Skeletal muscle tissue (tissue), 4 donors: ENCODE results near the gene BCAS3. TPM values are rescaled to one million over a fixed set of nuclear protein-coding genes. Genes with fewer than 3 reads are reported as not detected.

Source experiments
- H3K27ac ChIP-seq: one replicate; pipeline ENCODE4 v1.7.0; 2013; ENCODE audit warnings: mild to moderate bottlenecking, low read depth, low read length, inconsistent platforms
- H3K27me3 ChIP-seq, 3 donors: one replicate each; pipeline ENCODE4 v1.7.0; 2013; ENCODE audit warnings: low read length in 3 of 3; ENCODE audit not compliant: control insufficient read depth in 3 of 3, insufficient read depth in 3 of 3
- H3K36me3 ChIP-seq, 3 donors: one replicate each; pipeline ENCODE4 v1.7.0; 2013; ENCODE audit warnings: low read length in 3 of 3; ENCODE audit not compliant: control insufficient read depth in 3 of 3, insufficient read depth in 3 of 3
- H3K4me1 ChIP-seq, 3 donors: one replicate each; pipeline ENCODE4 v1.7.0; 2013; ENCODE audit warnings: low read length in 3 of 3, mild to moderate bottlenecking in 3 of 3; ENCODE audit not compliant: control insufficient read depth in 3 of 3, insufficient read depth in 3 of 3
- H3K4me3 ChIP-seq, 3 donors: one replicate each; pipeline ENCODE4 v1.7.0; 2013; ENCODE audit warnings: low read length in 3 of 3
- H3K9ac ChIP-seq, 3 donors: one replicate each; pipeline ENCODE4 v1.7.0; 2013; ENCODE audit warnings: low read length in 3 of 3, mild to moderate bottlenecking in 3 of 3, moderate library complexity in 2 of 3, low read depth in 1 of 3
- H3K9me3 ChIP-seq, 3 donors: one replicate each; pipeline ENCODE4 v1.7.0; 2013; ENCODE audit warnings: low read length in 3 of 3; ENCODE audit not compliant: control insufficient read depth in 3 of 3
- total RNA-seq: library from RNA; depleted of rRNA; stranded (reverse); fragments of >200 nt; gene quantifications from one replicate; pipeline ENCODE4 v1.2.3, GENCODE V29; 2014
- donor health status: Osteomylitis.

Gene BCAS3
- total RNA-seq, 1 donor from 2014 or later = 25.1 TPM

DNA sequence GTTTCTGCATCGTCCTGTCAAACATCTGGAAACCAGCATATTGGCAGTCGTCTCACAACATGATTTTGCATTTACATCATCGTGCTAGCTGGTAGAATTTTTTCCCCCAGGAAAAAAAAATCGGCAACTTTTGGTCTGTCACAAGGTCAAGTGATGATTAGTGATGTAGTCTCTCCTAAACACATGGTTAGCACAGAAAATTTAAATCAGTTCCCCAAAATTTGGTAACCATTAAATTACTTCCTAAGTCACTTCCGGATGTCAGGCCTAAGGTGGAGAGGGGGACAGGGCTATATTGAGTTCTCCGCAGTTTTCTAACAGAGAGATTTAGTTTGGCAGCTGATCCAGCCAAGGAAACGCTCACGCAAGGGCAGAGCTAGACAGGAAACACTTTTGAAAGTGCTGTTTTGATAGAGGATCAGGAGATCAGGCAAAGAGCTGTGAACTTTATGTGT, 451.0 kb downstream of the BCAS3 start:
- no peaks in the 10 kb centered on the region for H3K27me3 ChIP-seq
- H3K9ac ChIP-seq = no peak overlapping the region
- H3K4me3 ChIP-seq = no peak overlapping the region
- no peaks in the 10 kb centered on the region for H3K36me3 ChIP-seq
- peak overlapping the region; percentile 32 for H3K27ac ChIP-seq
- H3K4me1 ChIP-seq = peaks cover 0 to 4% (median 0%) of the 10 kb centered on the region in 3 donors
- H3K9me3 ChIP-seq = no peaks in the 10 kb centered on the region

DNA sequence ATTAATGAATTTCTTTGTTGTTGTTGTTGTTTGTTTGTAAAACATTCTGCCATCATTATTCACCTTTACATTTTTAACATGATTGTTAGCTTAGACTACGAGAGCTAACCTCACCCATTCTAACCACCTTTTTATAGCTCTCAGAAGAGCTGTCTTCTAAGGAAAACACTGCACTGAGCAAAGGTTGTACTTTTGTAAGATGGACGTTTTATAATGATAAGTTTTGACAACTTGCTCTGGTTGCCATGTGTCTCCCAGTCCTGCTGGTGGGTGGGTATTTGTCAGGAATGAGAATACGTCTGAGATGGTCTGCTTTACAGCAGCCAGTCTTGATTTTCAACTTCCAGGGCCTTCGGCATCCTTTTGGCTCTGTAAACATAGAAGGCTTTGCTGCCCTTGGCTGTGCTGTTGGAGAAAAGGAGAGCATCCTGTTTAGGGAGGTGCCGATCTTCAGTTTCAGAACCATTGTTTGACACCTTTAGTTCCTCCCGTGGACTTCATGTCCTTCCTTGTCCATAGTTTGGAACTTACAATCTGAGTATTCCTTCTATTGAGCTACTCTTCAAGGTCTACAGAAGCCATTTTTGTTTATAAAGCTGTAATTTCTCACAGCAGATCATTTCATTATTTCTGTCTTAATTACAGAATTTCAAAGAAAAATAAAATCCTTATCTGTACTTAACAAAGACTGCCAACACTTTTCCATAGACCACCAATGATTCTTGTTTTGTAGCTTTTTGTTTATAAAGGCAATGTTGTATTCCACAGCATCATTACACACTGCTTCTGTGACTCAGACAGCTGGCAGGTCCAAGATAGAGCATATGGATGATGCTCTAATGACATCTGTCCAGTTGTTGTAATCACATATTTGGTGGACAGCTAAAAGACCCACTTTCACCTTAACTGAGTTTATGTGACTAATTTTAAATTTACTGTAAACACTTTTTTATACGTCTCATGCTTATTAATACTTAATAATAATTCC, 451.9 kb downstream of the BCAS3 start:
- Histone ChIP-seq H3K27me3 (no peaks in the 10 kb centered on the region), H3K9ac (no peak overlapping the region), H3K36me3 (no peaks in the 10 kb centered on the region), H3K4me3 (no peak overlapping the region), H3K4me1 (peaks cover 0 to 4% (median 0%) of the 10 kb centered on the region in 3 donors), H3K27ac (peak overlapping the region; percentile 32), H3K9me3 (no peaks in the 10 kb centered on the region)

DNA sequence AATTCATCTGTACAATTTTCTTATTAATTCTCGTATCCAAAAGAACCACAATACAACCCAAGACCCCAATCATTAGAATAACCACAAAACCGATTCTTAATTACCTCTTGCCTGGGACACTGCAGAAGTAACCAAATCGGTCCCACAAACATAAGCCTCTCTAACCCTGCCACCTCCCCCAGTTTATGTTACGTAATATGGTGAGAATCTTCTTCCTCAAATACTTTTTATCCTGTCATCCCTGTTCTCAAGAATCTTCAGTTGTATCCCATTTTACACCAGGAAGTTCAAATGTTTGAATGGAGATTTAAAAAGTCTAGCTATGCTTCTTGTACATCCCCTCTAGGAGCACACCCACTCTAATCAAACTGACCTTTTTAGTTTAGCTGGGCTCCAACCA, 452.7 kb downstream of the BCAS3 start:
- Histone ChIP-seq H3K4me3 (no peak overlapping the region), H3K27ac (no peak overlapping the region), H3K9me3 (no peaks in the 10 kb centered on the region), H3K9ac (no peak overlapping the region), H3K27me3 (no peaks in the 10 kb centered on the region), H3K4me1 (peaks cover 0 to 4% (median 0%) of the 10 kb centered on the region in 3 donors), H3K36me3 (no peaks in the 10 kb centered on the region)

DNA sequence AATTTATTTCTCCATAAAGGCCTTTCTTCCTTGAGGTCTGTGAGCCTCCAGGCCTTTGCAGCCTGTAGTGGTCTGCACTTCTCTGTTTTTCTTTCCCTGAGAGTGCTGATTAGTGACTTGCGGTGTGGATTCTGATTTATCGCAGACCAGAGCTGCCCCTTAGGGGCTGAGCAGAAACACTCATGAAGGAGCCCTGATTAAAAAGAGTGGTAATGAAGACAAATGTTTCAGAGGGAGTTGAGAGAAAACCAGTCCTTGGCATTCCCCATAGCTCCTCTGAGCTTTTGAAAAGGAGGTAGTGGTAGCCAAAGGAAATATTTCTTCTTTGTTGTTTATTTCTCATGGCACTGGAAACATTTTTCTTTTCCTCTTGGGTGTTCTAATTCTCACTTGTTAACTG, 453.9 kb downstream of the BCAS3 start:
- no peak overlapping the region for H3K9ac ChIP-seq
- peaks cover 0 to 4% (median 0%) of the 10 kb centered on the region in 3 donors for H3K4me1 ChIP-seq
- no peaks in the 10 kb centered on the region for H3K9me3 ChIP-seq
- no peaks in the 10 kb centered on the region for H3K27me3 ChIP-seq
- no peak overlapping the region for H3K4me3 ChIP-seq
- no peak overlapping the region for H3K27ac ChIP-seq
- H3K36me3 ChIP-seq = no peaks in the 10 kb centered on the region

DNA sequence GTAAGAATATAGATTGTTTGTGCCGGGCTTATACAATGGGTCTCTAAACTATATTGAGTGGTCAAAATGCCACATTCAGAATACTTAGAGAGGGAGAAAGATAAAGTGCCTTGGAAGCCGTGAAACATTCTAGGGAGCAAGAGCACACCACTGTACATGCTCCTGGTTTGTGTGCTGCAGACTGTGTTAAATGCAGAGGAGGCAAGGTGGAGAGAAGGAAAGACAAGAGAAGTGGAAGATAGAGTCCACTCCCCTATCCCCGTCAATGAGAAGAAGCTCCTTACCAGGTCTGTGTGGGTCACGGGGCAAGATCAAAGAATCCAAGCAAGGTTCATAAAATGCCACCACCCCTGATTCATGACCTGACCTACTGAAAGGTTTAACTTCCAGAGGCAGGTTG, 454.9 kb downstream of the BCAS3 start:
- H3K36me3 ChIP-seq = no peaks in the 10 kb centered on the region
- H3K27ac ChIP-seq = no peak overlapping the region
- peaks cover 0 to 4% (median 0%) of the 10 kb centered on the region in 3 donors for H3K4me1 ChIP-seq
- H3K9ac ChIP-seq = no peak overlapping the region
- no peak overlapping the region for H3K4me3 ChIP-seq
- no peaks in the 10 kb centered on the region for H3K27me3 ChIP-seq
- no peaks in the 10 kb centered on the region for H3K9me3 ChIP-seq

DNA sequence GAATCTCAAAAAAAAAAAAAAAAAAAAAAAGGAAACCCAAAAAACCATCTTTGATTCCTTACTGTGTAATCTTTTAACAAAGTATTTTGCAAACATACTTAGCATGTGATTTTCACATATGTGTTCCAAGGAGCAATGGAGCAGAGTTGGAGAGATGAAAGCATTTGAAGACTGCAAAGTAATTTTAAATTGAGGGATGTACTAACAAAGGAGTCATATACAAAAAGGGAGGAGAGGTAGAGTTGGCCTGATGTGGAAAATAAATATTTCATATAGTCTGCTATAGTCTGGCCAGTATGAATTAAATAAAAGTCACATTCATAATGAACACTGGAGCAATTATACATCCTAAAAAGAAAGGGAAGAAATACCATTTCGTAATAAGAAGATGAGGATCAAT, 456.2 kb downstream of the BCAS3 start:
- no peaks in the 10 kb centered on the region for H3K4me1 ChIP-seq
- H3K9ac ChIP-seq = no peak overlapping the region
- no peak overlapping the region for H3K4me3 ChIP-seq
- no peaks in the 10 kb centered on the region for H3K36me3 ChIP-seq
- no peaks in the 10 kb centered on the region for H3K9me3 ChIP-seq
- no peak overlapping the region for H3K27ac ChIP-seq
- H3K27me3 ChIP-seq = no peaks in the 10 kb centered on the region

DNA sequence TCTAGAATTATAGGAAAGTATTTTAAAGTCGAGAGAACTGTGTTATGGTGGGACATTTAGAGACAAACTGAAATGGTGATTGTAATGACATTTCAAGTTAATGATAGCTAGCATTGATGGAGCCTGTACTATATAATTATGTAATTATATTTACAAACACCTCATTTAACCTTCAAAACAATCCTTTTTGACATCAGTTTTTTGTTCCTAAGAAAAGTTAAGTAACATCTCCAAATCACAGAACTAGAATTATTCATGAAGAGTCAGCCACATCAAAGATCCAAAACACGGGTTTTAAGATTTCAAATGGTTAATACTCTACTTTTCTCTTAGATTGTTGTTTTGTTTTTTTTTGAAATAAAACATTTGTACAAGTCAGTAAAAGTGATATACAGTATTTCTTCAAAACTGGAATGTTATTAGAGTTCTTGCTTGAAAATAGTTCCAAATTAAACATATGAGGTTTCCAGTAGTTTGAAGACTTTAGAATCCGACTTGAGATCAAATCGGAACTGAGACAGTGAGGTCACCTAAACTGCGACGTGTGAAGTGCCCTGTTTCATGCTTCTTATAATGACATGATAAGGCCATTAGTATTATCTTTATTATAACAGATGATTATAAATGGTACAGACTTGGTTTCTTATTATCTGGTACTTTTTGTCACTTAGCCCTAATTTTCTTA, 457.0 kb downstream of the BCAS3 start:
- H3K9me3 ChIP-seq = no peaks in the 10 kb centered on the region
- no peak overlapping the region for H3K4me3 ChIP-seq
- H3K36me3 ChIP-seq = no peaks in the 10 kb centered on the region
- H3K27ac ChIP-seq = no peak overlapping the region
- no peak overlapping the region for H3K9ac ChIP-seq
- H3K27me3 ChIP-seq = no peaks in the 10 kb centered on the region
- H3K4me1 ChIP-seq = no peaks in the 10 kb centered on the region

DNA sequence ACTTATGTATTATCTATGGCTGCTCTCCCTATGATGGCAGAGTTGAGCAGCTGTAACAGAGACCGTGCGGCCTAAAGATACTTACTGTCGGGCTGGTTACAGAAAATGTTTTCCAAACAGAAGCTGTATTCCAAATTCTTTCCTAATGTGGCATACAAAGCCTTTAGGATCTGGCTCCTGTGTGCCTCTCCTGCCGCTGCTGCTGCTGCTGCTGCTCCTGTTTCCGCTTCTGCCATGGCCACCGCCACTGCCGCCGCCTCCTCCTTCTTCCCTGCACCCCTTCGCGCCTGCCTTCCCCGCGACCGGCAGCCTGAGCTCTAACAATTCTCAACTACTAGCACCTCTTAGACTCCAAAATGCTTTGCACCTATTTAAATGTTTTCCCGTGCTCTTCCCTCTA, 458.1 kb downstream of the BCAS3 start:
- Histone ChIP-seq H3K27me3 (no peaks in the 10 kb centered on the region), H3K9ac (no peak overlapping the region), H3K36me3 (no peaks in the 10 kb centered on the region), H3K27ac (peak overlapping the region; percentile 11), H3K9me3 (no peaks in the 10 kb centered on the region), H3K4me1 (no peaks in the 10 kb centered on the region), H3K4me3 (no peak overlapping the region)

DNA sequence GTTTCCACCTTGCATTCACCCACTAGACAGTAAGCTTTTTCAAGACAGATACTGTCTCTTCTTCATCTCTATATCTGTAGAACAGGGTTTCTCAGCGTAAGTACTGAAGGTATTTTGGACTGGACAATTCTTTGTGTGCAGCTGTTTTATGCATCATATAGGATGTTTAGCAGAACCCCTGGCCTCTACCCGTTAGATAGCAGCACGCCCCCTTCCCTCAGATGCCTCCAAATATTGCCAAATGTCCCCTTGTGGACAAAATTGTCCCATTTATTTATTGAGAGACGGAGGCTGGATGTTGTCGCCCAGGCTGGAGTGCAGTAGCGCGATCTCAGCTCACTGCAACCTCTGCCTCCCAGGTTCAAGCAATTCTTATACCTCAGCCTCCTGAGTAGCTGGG, 458.6 kb downstream of the BCAS3 start:
- Histone ChIP-seq H3K27ac (no peak overlapping the region), H3K4me3 (no peak overlapping the region), H3K9ac (no peak overlapping the region), H3K9me3 (no peaks in the 10 kb centered on the region), H3K4me1 (no peaks in the 10 kb centered on the region), H3K27me3 (no peaks in the 10 kb centered on the region), H3K36me3 (no peaks in the 10 kb centered on the region)

DNA sequence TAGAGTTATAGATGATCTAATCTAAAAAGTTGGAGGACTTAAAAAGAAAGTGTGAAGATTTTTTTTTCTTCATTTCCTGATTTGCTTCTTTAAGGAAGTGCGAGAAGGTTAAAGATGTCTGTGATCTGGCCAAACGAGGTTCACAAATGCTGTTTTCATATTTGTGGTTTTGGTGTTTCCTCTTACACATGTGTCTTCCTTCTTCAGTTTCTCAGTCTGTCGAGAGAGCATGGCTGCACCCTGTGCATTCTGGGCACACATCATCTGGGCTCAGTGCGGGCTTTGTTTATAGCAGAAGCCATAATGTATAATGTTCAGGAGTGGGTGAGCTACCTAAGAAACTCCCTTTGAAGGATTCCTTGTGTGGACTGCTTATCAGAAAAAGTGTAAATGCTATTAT, 461.6 kb downstream of the BCAS3 start:
- H3K27ac ChIP-seq = no peak overlapping the region
- H3K4me1 ChIP-seq = no peaks in the 10 kb centered on the region
- no peak overlapping the region for H3K4me3 ChIP-seq
- H3K27me3 ChIP-seq = no peaks in the 10 kb centered on the region
- H3K9me3 ChIP-seq = no peaks in the 10 kb centered on the region
- no peaks in the 10 kb centered on the region for H3K36me3 ChIP-seq
- no peak overlapping the region for H3K9ac ChIP-seq
